GM21723 (cell line): ENCODE data around the gene PKD1L1.
"Not testable (repeated sequence)": the region's sequence is repeated elsewhere in the genome, so short reads cannot be mapped to it uniquely, and the experiment has no call there.

Experiments
- ATAC-seq: cut with Tn5 transposase; IDR thresholded peaks from one replicate; pipeline ENCODE4 v1.9.1; 2021; ENCODE audit warnings: mild to moderate bottlenecking, moderate library complexity; ENCODE audit not compliant: unreplicated experiment

Gene PKD1L1, protein sequence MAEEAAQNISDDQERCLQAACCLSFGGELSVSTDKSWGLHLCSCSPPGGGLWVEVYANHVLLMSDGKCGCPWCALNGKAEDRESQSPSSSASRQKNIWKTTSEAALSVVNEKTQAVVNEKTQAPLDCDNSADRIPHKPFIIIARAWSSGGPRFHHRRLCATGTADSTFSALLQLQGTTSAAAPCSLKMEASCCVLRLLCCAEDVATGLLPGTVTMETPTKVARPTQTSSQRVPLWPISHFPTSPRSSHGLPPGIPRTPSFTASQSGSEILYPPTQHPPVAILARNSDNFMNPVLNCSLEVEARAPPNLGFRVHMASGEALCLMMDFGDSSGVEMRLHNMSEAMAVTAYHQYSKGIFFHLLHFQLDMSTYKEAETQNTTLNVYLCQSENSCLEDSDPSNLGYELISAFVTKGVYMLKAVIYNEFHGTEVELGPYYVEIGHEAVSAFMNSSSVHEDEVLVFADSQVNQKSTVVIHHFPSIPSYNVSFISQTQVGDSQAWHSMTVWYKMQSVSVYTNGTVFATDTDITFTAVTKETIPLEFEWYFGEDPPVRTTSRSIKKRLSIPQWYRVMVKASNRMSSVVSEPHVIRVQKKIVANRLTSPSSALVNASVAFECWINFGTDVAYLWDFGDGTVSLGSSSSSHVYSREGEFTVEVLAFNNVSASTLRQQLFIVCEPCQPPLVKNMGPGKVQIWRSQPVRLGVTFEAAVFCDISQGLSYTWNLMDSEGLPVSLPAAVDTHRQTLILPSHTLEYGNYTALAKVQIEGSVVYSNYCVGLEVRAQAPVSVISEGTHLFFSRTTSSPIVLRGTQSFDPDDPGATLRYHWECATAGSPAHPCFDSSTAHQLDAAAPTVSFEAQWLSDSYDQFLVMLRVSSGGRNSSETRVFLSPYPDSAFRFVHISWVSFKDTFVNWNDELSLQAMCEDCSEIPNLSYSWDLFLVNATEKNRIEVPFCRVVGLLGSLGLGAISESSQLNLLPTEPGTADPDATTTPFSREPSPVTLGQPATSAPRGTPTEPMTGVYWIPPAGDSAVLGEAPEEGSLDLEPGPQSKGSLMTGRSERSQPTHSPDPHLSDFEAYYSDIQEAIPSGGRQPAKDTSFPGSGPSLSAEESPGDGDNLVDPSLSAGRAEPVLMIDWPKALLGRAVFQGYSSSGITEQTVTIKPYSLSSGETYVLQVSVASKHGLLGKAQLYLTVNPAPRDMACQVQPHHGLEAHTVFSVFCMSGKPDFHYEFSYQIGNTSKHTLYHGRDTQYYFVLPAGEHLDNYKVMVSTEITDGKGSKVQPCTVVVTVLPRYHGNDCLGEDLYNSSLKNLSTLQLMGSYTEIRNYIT (N-terminal part only)

DNA sequence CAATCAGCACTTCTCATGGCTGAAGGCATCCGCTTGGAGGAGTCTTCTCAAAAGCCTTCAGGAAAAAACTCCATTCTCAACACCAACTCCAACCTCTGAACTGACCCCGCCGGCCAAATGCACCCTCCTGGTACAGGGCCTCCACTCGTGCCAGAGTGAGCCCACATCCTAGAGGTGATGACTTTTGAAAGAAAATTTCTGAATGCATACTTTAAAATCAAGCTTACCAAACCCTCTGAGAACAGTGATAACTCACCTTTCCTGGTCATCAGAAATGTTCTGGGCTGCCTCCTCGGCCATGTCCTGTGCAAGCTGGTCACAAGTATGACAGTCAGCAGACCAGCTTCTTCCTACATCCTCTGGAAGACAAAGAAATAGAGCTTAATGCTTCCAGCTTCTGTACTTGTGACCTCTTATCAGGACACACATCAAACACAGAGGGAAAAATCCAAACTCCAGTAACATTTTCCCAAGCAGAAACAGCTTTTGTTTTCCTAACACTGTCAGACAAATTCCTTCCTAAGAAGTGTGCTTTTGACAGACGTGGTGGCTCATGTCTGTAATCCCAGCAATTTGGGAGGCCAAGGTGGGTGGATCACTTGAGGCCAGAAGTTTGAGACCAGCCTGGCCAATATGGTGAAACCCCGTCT, at the start of gene PKD1L1:
PKD1L1 (minus strand) TSS at position 326 of the 650 bp plus-strand sequence; CDS start at position 300, 26 bp downstream.
- no peak for ATAC-seq

DNA sequence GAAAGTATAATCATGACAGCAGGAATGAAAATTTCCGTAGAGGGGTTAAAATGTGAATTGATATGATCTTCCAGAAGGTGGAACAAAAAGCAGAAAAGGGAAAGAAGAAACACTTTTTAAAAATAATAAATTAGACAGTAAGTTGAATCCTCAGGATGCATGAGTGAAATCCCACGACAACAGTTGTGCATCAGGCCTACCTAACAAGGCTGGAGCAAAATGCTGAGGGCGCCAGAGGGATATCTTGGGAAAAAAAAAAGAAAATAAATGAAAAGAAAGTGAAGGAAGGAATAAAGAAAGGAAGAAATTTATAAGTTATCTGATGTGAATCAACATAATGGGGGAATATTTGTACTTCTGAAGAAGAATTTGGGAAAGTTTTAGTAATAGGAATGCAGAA, 44.2 kb upstream of the PKD1L1 start:
- no peak for ATAC-seq

DNA sequence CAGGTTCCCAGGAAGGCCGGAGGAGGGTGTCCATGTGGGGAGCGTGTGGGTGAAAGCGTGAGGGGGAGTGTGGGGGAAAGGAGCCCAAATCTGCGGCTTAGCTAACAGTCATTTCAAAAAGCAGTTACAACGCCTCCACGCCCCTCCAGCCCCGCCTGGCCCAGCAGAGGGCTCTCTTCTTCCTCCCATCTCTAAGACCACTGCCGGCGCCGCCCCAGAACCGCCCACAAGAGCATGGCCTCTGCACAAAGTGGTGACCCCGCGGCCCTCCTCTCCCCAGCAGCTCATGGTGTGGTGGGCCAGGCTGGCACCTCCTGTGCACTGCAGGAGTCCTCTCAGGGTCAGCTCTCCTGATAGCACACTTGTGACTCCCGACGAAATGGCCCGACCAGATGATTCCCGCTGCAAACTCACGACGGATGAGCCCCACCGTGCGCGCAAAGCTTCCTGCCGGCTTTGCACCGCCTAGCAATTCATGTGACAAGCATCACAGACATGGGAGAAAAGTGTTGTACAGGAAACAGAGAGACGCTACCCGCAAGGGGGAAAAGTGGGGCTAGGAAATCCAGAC, 43.6 kb upstream of the PKD1L1 start:
- ATAC-seq, result peak; percentile 100

DNA sequence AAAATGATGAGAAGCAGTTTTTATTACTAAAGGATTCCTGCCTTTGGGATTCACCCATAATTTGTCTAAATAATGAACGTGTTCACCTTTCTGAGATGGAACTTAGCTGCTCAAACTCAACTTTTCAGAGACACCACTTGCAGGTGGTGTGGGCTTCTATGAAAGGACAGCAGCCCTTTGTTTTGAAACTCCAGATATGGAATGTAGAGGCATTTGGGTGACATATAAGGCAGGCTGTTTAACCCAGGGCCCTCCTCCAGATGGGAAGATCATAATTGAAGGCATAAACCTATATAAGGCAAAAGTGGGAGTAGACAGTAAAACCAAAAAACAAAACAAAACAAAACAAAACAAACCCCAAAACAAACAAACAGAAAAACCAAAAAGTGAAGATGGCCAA, 43.0 kb upstream of the PKD1L1 start:
- ATAC-seq, result no peak

DNA sequence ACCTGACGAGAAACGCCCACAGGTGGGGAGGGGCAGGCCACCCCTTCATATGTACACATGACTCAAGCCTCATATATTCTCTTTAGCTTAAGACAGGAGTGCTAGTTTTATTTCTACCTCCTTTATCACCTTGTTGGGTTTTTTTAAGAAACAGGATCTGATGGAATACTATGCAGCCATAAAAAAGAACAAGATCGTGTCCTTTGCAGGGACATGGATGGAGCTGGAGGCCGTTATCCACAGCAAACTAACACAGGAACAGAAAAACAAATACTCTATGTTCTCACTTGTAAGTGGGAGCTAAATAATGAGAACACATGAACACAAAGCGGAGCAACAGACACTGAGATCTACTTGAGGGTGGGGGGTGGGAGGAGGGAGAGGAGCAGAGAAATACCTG, 42.3 kb upstream of the PKD1L1 start:
- no peak for ATAC-seq

DNA sequence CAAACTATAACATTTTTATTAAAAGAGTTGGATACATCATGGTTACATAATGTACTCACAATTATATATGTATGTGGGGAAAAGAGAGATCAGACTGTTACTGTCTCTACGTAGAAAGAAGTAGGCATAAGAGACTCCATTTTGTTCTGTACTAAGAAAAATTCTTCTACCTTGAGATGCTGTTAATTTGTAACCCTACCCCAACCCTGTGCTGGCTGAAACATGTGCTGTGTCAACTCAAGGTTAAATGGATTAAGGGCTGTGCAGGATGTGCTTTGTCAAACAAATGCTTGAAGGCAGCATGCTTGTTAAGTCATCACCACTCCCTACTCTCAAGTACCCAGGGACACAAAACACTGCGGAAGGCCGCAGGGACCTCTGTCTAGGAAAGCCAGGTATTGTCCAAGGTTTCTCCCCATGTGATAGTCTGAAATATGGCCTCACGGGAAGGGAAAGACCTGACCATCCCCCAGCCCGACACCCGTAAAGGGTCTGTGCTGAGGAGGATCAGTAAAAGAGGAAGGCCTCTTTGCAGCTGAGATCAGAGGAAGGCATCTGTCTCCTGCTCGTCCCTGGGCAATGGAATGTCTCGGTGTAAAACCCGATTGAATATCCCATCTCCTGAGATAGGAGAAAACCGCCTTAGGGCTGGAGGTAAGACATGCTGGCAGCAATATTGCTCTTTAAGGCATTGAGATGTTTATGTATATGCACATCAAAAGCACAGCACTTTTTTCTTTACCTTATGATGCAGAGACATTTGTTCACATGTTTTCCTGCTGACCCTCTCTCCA, 41.5 kb upstream of the PKD1L1 start:
- not testable (repeated sequence) for ATAC-seq

DNA sequence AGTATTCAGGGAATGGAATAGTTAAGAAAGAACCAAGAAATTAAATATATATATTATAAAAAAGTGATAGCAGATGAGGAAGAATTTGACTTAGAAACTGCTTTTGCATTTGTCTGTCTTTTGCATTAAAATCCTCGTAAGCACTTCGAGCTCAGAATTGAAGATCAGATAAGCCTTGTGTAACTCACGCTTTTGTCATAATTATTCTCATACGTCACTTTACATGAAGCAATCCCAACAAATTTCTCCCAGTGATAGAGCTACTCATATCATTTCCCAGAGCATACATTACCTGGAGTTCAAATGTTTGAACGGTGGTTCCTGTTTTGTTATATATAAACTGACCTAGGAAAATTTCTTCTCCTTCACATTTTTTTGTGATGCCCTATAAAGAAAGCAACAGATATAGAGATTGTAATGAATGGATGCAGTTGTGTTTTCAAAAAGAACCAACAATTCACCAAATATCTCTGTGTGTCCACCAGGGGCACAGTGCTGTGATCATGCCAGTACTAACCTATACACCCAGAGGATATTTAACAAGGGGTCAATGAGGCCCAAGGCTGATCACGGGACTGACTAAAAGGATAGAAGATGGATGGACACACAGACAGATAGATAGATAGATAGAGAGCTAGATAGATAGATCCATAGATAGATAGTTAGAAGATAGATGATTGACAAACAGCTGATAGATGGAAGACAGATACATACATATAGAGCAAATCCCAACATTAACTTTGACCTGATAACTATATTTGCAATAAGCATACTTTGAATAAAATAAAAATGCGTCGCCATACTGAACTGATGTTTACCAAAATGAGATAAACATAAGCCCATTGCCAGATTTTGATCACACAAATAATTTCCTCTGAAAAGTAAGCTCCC, 40.5 kb upstream of the PKD1L1 start:
- ATAC-seq, result no peak

DNA sequence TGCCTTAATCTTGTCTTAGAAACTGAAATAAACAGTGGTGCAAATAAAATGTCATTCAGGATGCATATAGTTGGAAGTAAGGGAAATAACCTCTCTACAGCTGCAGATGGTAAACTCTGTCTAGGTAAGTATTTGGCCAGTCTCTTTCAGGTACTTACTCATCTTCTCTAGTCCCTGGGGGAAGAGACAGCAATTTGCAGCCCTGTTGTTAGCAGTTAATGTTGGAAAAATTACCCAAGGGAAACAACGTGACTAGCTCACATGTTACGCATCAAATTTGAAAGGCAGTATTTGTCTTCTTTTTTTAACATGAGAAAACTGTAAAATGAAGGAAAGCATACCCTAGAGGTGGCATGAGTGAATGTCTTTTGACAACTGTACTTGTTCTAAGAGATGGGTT, 34.3 kb upstream of the PKD1L1 start:
- no peak for ATAC-seq

DNA sequence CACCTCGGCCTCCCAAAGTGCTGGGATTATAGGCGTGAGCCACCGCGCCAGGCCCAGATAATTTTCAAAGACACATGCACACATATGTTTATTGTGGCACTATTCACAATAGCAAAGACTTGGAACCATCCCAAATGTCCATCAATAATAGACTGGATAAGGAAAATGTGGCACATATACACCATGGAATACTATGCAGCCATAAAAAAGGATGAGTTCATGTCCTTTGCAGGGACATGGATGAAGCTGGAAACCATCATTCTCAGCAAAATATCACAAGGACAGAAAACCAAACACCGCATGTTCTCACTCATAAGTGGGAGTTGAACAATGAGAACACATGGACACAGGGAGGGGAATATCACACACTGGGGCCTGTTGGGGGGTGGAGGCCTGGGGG, 32.4 kb upstream of the PKD1L1 start:
- ATAC-seq, result not testable (repeated sequence)

DNA sequence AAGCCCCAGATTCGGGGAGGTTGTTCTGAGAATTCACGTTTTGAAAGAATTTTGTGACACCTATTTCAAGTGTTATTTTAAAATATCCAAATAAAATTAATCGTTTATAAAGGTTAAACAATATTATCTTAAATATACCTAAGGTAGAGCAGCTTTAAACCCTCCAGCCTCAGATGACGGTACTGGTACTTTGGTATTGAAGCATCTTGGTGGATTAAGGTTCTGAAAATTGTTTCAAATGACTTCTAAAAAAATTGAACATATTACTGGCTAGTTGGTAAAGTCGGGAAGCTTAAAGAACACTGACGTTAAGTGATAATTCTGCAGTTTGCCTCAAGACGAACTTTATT, 31.5 kb upstream of the PKD1L1 start:
- ATAC-seq, result no peak

DNA sequence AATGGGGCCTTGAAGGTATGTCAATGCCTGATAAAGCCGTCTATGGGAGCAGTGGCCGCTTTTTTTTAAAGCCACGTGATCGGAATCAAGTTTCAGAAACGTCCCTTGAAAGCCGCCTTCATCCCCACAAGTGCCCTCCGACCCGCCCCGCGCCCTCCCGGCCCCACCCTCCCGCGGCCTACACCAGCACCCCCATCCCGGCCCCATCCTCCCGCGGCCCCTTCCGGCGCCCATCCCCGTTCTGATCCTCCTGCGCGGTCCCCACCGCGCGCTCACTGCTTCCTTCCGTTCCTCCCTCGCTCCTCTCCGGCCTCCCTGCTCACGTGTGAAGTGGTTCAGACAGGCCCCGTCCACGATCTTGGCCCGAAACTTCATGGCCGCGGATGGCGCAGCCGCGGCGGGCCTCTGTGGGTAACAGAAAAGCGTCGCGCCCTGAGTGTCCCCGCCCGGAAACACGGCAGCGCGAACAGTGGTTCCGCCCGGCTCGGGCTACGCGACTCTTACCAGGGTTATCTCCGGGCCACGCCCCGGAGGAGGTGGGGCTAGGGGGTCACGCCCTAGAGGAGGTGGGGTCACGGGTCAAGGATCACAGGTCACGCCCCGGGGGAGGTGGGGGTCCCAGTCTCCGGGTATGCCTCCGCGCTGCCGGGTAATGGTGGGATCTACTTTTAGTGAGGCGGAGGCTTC, 31.0 kb upstream of the PKD1L1 start, which contains the start of gene HUS1:
HUS1 (minus strand) TSS at position 471 of the 687 bp plus-strand sequence; CDS start at position 375, 96 bp downstream.
- ATAC-seq, result peak; percentile 100

DNA sequence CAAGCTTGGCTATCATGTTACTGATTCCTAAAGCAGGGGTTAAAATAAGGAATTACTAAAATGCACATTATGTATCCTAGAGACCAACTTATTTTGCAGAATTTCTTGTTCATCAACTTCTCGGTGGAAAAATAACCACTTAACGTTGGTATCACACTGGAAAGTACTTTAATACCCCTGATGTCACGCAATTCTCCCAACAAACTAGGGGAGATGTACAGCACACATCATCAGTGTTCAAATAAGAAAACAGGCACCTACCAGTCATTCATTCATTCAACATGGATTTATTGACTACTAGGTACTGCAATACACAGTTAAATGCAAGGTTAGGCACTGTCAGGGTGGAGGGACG, 30.5 kb upstream of the PKD1L1 start:
- no peak for ATAC-seq

DNA sequence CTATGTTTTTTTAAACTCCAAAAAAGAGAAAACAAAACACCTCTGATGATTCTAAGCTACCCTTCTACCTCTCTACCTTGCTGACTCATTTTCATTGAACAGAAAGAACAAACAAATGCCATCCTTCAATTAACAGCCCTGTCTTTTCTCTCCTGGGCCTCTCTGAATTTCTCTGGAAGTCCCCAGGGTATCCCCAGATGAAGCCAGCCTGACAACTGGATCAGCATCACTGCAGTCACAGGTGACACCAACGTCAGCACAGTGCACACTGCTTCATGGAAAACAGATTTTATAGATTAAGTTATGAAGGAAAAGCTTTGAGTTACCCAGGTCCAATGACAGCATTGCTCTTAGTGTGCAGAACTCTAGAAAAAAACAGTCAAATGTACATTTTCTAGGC, 25.5 kb upstream of the PKD1L1 start:
- ATAC-seq, result no peak

DNA sequence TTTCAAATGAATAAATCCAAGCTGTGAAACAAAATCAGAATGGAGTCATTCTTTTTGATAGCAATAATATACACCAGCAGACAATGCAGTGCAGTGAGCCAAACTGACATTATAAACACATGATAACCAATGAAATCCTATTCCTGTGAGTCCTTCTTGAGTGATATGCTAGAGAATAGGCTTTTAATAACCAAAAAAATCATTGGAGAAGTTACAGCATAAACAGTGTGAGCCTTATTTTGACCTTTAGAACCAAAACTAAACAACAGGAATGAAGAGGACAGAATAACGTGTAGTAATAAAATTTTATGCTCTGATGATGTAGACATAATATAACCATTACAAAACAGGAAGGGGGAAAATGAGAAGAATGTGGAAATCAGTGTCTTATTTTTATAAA, 22.5 kb upstream of the PKD1L1 start:
- no peak for ATAC-seq

DNA sequence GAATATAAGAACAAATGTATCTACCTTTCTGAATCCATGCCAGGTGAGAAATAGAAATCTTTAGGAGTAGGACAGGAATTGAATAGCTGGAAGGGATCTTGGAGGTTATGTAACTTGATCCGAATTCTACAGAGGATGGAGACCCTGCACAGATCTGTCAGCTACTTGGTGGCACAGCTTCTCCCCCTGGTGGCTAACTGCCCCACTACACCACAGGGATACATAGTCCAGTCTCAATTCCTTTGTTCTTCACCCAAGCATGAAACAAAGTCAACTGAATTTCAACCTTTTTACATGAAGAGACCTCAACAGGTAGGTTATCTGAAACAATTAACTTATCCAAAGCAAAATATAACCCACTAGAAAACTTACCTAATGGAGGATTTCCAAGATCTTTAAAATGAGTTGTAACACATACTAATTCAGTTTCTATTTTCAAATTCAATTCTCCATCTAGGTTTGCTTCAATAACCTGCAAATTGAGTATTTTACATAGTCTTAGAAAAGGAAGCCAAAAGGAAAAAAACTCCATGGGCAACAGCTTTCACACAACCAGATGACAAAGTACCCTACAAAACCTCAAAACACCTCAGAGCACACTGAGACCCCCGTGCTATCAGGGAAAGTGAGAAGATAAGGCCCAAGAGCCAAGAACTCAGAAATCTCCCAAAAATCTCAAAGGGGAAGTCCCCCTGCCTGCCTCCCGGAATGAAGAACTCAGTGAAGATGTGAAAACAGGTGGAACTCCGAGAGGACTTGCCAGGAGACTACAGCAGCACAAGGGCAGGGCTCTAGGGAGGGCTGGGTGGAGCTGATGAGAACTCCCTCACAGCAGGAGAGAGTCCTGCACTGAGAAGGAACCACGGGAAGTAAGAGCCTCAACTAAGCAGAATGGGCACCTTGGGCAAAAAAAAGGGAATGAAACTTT, 20.8 kb upstream of the PKD1L1 start:
- peak; percentile 84 for ATAC-seq

DNA sequence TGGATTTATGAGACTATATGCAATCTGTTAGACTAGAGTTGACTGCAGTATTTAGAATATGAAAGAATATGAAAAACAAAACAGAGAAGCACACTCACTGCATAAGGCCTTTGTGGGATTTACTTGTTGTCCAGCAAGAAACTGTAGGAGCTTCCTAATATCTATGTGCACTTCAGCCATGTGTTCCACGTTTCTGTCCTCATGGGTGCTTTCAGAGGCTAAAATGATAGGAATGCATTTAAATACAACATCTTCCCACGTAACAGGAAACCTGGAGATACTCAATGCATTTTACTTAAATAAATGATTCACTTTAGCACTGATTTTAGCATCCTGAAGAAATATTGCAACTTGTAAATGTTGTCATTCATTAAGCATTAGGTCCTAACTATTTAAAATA, 19.4 kb upstream of the PKD1L1 start:
- ATAC-seq, result no peak

DNA sequence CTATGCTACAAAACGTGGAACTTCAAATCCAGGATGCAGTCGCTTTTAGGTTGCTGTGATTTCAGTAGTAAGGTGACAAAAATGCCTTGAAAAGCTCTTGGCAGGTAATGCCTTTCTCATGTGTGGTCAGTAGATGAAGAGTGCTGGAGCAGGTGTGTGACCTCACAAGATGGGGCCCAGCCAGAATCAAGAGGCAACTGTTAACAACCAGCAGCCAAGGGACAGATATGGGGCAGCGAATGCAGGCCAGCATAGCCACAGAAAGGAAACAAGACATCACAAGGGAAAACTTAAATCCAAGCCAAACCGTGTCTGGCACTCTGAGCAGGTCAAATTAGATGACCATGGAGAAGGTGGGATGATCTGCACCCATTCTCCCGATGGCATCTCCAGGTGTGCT, 18.9 kb upstream of the PKD1L1 start:
- no peak for ATAC-seq
